Activated CD8-positive, alpha-beta memory T cell treated with anti-CD3 and anti-CD28 coated beads for 48 hours (primary cell): Measurements from ENCODE around the gene BMPER.

ENCODE experiments used
- DNase-seq, 3 experiments: peaks; one replicate each; pipeline ENCODE4 v3.0.0-alpha.2; 2020; ENCODE audit warnings: low read depth in 2 of 3, low spot score in 2 of 3

The BMPER gene

DNA sequence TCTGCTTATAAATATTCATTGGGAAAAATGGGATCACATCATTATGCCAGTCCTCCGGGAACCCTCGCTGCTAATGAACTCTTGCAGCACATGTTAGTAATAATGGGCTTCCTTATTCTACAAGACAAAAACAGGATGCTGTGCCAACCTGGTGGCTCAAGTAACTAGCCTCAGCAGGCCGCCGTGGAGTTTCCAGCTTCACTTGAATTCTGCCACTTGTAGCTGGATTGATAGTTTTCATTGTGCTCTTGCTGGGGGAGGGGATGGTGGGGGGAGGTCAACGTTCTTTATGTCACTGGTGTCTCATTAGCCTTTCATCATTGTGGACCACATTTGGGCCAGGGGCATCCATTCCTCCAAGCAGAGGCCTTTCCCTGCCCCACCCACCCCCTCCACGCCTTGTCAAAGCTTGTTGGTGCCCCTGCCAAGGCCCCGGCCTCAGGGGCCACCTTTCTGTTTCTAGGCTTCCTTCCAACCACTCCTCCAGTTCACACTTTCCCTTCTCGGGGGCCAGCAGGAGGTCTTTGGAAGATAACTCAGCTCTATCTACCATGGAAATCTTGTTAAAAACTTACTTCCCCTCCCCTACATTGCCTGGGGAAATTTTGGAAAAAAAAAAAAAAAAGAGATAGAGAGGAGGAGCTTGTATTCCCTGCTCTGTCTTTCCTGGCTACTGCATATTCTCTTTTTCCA lies 153.9 kb downstream of the BMPER start:
- no peak for DNase-seq

DNA sequence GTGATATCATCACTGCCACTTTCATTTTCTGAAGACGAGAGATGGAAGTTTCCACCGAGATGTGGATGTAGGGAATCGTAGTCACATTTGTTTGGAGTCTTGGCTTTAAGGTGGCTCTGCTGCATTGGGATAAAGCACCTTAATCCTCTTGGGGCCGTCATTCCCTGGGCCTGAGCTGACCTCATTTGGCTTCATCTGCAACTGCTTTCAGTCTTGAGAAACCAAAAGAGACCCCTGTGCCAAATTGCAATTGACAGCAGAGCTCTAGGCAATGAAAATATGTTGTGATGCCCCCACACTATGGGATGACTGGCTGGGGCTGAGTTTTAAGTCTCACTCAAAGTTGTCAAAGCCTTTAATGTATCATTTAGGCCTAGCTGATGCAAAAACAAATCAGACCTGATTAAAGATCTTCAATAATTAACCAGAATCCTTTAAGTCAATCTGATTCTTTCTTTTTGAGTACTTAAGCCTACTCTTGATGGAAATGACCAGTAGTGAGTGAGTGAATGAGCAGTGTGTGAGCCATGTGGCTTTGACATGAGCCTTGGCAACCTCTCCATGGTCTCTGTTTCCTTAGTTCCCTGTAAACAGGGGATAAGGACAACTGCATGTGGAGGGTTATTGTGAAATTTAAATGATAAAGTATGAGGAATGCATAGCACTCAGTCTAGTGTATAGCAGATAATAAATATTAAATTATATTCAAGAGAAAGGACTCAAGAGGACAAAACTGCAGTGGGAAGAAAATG lies 155.0 kb downstream of the BMPER start:
- no peak for DNase-seq

DNA sequence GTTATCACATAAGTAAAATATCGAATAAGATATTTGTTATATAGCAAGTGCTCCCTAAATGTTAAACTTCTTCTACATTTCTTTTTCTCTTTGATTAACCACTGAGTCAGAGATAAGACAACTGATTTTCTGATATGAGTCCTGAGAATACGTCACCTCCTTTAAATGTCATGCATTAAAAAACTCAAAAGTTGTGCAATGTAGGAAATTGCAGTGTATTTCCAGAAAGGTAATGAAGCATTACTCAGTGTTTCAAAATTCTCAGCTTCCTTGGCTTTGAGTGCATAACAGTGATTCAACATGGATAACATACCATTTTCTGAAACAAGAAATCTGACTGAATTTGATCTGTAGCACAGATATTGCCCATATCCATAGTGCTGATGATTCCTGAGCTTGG lies 155.8 kb downstream of the BMPER start:
- no peak for DNase-seq

DNA sequence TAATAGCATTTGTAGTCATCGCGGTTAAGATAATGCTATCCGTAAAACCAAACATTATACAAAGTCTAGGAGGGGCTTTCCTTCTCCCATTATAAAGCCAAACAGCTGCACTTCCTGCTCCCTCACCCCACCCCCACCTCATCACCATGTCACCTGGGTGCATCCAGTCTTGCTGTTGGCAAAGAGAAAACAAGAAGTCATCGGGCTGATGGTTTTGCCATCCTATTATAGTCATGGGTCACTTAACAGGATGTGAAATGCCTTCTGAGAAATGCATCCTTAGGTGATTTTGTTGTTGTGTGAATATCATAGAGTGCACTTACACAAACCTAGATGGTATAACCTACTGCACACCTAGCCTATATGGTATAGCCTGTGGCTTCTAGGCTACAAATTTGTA lies 157.0 kb downstream of the BMPER start:
- DNase-seq: no peak

DNA sequence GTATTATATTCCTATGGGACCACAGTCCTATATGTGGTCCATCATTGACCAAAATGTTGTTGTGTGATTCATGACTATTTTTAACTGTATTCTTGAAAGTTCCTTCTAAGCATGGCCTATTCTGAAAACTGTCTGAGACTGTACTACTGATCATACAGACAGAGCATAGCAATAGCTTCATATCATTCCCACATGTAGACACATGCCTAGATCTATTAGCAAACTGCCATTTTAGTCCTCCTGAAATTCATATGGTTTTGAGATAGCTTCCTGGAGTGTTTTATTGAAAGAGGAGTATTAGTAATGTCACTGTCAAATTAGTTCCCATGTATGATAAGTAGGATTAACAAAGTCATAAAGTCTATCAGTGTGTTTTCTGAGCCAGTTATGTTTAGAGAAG lies 157.5 kb downstream of the BMPER start:
- DNase-seq: no peak

- no peak for DNase-seq
These were observed 159.3 kb downstream of the BMPER start for GRCh38 chr7:34064519-34065158.

- no peak for DNase-seq
These were observed 161.1 kb downstream of the BMPER start for GRCh38 chr7:34066411-34066810.

GRCh38 chr7:34067005-34067778 lies 161.9 kb downstream of the BMPER start:
- no peak for DNase-seq

- no peak for DNase-seq
These were observed 164.3 kb downstream of the BMPER start for GRCh38 chr7:34069676-34070075.

- no peak for DNase-seq
These were observed 165.4 kb downstream of the BMPER start for GRCh38 chr7:34070511-34071323.

GRCh38 chr7:34073676-34074075 lies 168.3 kb downstream of the BMPER start:
- no peak for DNase-seq

DNA sequence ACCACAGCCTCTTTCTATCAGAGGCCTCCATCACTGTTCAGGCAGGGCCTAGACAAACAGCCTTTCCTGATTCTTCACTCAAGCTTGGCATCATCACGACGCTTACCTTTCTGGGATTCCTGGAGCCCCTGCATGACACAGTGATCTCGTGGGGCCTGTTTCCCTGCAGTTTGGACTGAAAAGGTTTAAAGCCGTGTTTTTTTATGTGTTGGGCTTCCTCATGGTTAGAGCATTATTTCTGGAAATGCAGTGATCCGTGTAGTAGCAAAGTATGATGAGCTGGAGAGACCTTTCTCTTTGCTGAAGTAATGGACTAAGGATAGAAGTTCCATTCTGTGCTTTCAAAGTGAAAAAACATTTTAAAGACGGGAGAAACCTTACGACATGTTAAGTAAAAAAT lies 169.1 kb downstream of the BMPER start:
- no peak for DNase-seq

- DNase-seq: no peak
These were observed 170.4 kb downstream of the BMPER start for GRCh38 chr7:34075523-34076370.

DNA sequence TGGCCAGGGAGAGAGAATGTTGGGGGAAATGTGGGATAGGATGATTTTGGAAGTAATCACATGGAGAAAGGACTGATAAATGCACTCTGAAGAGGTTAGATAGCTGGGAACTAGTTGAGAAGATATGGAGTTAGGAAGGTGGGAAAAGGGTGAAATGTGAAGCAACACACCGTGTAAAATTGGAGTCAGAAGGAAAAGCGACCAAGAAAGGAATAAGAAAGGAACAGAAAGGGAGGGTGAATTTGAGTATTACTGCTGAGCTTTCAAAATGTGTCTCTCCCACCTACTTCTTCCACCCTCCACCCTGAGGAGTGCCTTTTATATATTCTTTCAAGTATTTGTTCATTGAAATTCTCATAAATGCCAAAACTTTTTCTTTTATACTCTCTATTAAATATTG lies 171.8 kb downstream of the BMPER start:
- no peak for DNase-seq

GRCh38 chr7:34078864-34079263 lies 173.5 kb downstream of the BMPER start:
- no peak for DNase-seq

DNA sequence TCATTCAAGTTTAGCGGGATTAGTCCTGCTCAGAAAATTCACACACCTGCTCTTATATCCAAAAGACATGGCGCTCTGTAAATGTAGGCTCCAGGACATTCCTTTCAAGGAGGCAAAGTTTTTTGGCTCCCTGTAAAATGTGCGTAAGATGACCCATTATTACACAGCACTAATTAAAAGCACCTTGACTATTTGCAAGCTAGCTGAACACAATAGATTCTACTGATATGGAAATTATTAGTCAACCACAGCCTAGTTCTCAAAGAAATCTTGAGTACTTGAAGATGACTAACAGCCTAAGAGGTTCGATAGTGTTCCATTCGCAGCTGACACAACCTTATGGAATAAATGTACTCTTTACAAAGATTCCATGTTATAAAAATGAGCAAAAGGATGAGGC lies 175.2 kb downstream of the BMPER start:
- no peak for DNase-seq

- no peak for DNase-seq
These were observed 176.6 kb downstream of the BMPER start for GRCh38 chr7:34081935-34082334.

DNA sequence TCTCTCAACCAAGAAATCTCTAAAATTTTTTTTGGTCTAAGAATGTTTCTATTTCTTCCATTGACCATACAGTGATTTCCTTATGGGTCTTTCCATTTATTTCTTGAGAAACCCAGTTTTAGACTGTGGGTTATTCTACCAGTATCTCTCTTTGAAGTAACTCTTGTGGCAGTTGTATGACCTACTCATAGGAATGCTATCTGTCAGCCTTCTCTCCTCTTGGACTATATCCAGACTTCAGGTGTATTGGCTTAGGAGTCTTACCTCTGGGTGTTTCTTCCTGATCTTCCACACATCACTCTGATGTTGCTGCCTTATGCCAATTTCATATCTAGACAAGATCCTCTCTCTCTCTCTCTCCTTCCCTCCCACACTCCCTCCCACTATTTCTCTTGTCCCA lies 178.1 kb downstream of the BMPER start:
- no peak for DNase-seq

DNA sequence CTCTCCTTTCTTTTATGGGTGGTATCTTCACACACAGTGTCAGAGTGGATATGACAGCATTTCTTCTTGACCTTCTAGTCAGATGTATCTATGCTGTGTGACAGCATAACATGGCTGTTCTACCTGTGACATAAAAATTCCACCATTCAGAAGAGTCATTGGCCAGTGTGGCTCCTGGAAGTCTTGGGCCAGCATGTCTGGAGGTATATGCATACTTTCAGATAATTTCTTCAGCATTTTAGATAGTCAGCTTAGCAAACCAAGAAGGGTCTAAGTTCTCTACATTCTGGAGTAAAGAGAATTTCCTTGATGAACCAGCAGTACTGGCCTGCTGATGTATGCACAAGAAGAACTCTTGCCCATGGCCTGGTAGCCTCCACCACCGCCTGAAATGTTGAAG lies 179.3 kb downstream of the BMPER start:
- no peak for DNase-seq

- no peak for DNase-seq
These were observed 180.7 kb downstream of the BMPER start for GRCh38 chr7:34086064-34086463.
